ENCODE results near the gene NUDC. TPM values are rescaled to one million over a fixed set of nuclear protein-coding genes. Genes with fewer than 3 reads are reported as not detected.
A peak's percentile ranks its signal among the peaks of the same experiment; 100 is the strongest.

Gene NUDC
- total RNA-seq, 1 donor from 2014 or later = 56.1 TPM

- no peak for DNase-seq (ENCODE audit: low spot score)
Measured at GRCh38 chr1:26951216-26951615, 29.7 kb downstream of the NUDC start.

GRCh38 chr1:26951821-26952497 is 30.4 kb downstream of the NUDC start:
- no peak for DNase-seq (ENCODE audit: low spot score)

- no peak for DNase-seq (ENCODE audit: low spot score)
Measured at GRCh38 chr1:26953374-26953773, 31.8 kb downstream of the NUDC start.

- DNase-seq (ENCODE audit: low spot score) = no peak
Measured at GRCh38 chr1:26956321-26956720, 34.8 kb downstream of the NUDC start.

GRCh38 chr1:26957306-26957705 is 35.8 kb downstream of the NUDC start:
- DNase-seq (ENCODE audit: low spot score) = no peak

GRCh38 chr1:26959270-26959669 is 37.7 kb downstream of the NUDC start:
- DNase-seq (ENCODE audit: low spot score) = no peak

GRCh38 chr1:26959722-26960624 is 38.4 kb downstream of the NUDC start, which contains the start of gene KDF1:
Gene KDF1, minus strand, starts transcription at chr1:26960468. Its CDS starts 8,088 bp downstream, at chr1:26952380.
- peak; percentile 76 for DNase-seq (ENCODE audit: low spot score)

- no peak for DNase-seq (ENCODE audit: low spot score)
Measured at GRCh38 chr1:26960625-26960966, 39.1 kb downstream of the NUDC start.

GRCh38 chr1:26961826-26962225 is 40.3 kb downstream of the NUDC start:
- no peak for DNase-seq (ENCODE audit: low spot score)

GRCh38 chr1:26965213-26965612 is 43.7 kb downstream of the NUDC start:
- DNase-seq (ENCODE audit: low spot score) = no peak

GRCh38 chr1:26965628-26966027 is 44.1 kb downstream of the NUDC start:
- no peak for DNase-seq (ENCODE audit: low spot score)

GRCh38 chr1:26970810-26971209 is 49.3 kb downstream of the NUDC start:
- peak; percentile 81 for DNase-seq (ENCODE audit: low spot score)

GRCh38 chr1:26971590-26971989 is 50.0 kb downstream of the NUDC start:
- no peak for DNase-seq (ENCODE audit: low spot score)

- DNase-seq (ENCODE audit: low spot score) = no peak
Measured at GRCh38 chr1:26972390-26972789, 50.8 kb downstream of the NUDC start.

GRCh38 chr1:26972821-26973220 is 51.3 kb downstream of the NUDC start:
- no peak for DNase-seq (ENCODE audit: low spot score)

GRCh38 chr1:26976621-26977510 is 55.3 kb downstream of the NUDC start:
- no peak for DNase-seq (ENCODE audit: low spot score)

GRCh38 chr1:26978901-26979300 is 57.4 kb downstream of the NUDC start:
- no peak for DNase-seq (ENCODE audit: low spot score)

GRCh38 chr1:26981146-26981846 is 59.8 kb downstream of the NUDC start:
- DNase-seq (ENCODE audit: low spot score) = no peak

- no peak for DNase-seq (ENCODE audit: low spot score)
Measured at GRCh38 chr1:26983863-26984262, 62.3 kb downstream of the NUDC start.

- DNase-seq (ENCODE audit: low spot score) = no peak
Measured at GRCh38 chr1:26984291-26984690, 62.7 kb downstream of the NUDC start.

GRCh38 chr1:26986658-26987057 is 65.1 kb downstream of the NUDC start:
- peak; percentile 70 for DNase-seq (ENCODE audit: low spot score)
